Activated T-helper 1 cell treated with anti-CD3 and anti-CD28 coated beads, Interleukin-2, amount 50 U/mL, for 16 hours (primary cell): ENCODE data around the gene ZNF687.

Experiments
- DNase-seq, 2 donors: peaks; one replicate each; pipeline ENCODE4 v3.0.0-alpha.2; 2020; ENCODE audit warnings: low read depth in 1 of 2, low spot score in 1 of 2

Gene ZNF687

GRCh38 chr1:151281225-151281968 lies 702 bp upstream of the ZNF687 start:
- peak; percentile 87 to 95 for DNase-seq

GRCh38 chr1:151282883-151283725 lies 1.0 kb downstream of the ZNF687 start:
- DNase-seq: peak in 1 of 2 donors; percentile 9

GRCh38 chr1:151284013-151284577 lies 2.0 kb downstream of the ZNF687 start:
- DNase-seq: no peak

- DNase-seq: no peak
Measured at GRCh38 chr1:151286619-151287340, 4.7 kb downstream of the ZNF687 start.

GRCh38 chr1:151287341-151287699 lies 5.2 kb downstream of the ZNF687 start:
- no peak for DNase-seq

- no peak for DNase-seq
Measured at GRCh38 chr1:151287767-151288500, 5.8 kb downstream of the ZNF687 start.

GRCh38 chr1:151288502-151288901 lies 6.4 kb downstream of the ZNF687 start:
- no peak for DNase-seq

GRCh38 chr1:151289080-151289935 lies 7.2 kb downstream of the ZNF687 start:
- no peak for DNase-seq

- DNase-seq: no peak
Measured at GRCh38 chr1:151289991-151290708, 8.1 kb downstream of the ZNF687 start.

- no peak for DNase-seq
Measured at GRCh38 chr1:151290709-151291303, 8.7 kb downstream of the ZNF687 start.

- no peak for DNase-seq
Measured at GRCh38 chr1:151292207-151293030, 10.3 kb downstream of the ZNF687 start.

GRCh38 chr1:151293093-151293492 lies 11.0 kb downstream of the ZNF687 start:
- no peak for DNase-seq

- no peak for DNase-seq
Measured at GRCh38 chr1:151294742-151295462, 12.8 kb downstream of the ZNF687 start.

- no peak for DNase-seq
Measured at GRCh38 chr1:151309811-151310323, 27.8 kb downstream of the ZNF687 start.

- DNase-seq: no peak
Measured at GRCh38 chr1:151311011-151311410, 28.9 kb downstream of the ZNF687 start.

- DNase-seq: peak in 1 of 2 donors; percentile 67
Measured at GRCh38 chr1:151311589-151312331, 29.7 kb downstream of the ZNF687 start.
